ENCODE results near the gene RHNO1.
"Not testable (repeated sequence)": the region's sequence is repeated elsewhere in the genome, so short reads cannot be mapped to it uniquely, and the experiment has no call there.

The RHNO1 gene

DNA sequence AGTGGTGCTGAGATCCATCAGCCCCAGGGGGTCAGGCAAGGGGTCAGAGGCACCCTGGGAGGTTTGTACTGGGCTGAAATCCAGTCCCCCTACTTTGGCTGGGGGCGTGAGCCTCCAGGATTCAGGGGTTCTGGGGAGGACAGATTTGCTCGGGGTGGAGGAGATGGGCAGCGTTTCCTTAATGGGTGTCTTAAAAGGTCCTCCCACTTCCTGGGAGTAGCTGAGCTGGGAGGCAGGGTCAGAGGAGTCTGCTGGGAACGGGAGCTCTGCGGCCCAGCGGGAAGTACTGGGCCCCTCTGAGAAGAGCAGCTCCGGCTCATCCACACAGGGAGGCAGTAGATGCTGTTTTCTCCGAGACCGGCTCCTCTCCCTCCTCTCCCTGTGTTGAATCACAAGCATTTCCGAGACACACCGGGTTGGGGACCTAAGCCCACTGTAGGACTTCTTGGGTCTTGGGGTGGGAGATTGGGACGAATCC is 18.0 kb upstream of the RHNO1 start:
- no peak for DNase-seq

- DNase-seq: no peak
These were observed 16.9 kb upstream of the RHNO1 start for GRCh38 chr12:2860170-2860569.

DNA sequence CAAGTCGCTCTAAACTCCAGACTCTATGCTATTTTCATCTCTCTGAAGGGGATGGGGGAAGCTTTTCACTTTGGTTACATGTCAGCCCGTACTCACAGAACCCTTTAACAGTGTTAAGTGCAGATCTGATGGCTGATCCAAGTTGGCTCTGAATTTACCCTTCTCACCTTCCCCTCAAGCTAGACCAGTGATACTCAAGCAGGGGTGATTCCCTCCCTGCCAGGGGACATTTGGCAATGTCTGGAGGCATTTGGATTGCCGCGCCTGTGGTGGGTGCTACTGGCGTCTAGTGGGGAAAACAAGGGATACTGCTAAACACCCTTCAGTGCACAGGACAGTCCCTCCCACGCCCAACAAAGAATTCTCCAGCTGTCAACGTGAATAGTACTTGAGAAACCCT is 14.1 kb upstream of the RHNO1 start:
- no peak for DNase-seq

DNA sequence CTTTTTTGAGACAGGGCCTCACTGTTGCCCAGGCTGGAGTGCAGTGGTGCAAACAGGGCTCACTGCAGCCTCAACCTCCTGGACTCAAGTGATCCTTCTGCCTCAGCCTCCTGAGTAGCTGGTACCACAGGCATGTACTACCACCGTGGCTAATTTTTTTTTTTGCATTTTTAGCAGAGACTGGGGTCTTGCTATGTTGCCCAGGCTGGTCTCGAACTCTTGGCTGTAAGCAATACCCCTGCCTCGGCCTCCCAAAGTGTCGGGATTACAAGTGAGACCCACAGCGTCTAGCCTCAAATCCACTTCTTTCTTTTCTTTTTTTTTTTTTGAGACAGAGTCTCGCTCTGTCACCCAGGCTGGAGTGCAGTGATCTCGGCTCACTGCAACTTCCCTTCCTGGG is 13.6 kb upstream of the RHNO1 start:
- DNase-seq: not testable (repeated sequence)

GRCh38 chr12:2864198-2864597 is 12.8 kb upstream of the RHNO1 start:
- DNase-seq: no peak

GRCh38 chr12:2868986-2869632 is 7.9 kb upstream of the RHNO1 start:
- DNase-seq: peak; percentile 16

DNA sequence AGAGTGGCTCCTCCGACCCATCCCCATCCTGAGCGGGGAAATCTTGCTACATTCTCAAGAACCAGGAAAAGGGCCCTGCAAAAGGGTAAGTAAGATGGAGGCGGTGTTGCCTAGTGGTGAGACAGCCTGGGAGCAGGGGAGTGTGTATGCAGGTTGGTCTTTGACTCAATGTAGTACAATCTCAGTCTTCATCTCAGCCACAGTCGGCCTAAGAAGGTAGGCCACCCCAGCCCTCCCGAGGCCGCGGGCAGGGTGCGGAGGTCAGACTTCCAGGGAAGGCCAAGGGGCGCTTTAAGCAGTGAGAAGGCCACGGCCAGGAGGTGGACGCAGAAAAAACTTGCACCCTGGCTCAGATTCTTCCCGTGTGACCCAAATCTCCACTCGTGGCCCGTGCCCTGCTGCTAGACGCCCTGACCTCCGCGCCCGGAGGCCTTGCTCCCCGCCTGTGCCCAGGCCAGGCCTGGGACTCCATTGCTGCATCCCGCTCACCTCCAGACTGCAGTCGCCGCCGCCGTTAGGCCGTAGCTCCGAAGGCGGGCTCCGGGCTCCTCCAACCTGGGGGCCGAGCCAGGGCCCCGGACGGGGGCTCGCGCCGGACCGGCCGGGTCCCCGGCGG is 484 bp upstream of the RHNO1 start:
- DNase-seq: no peak

DNA sequence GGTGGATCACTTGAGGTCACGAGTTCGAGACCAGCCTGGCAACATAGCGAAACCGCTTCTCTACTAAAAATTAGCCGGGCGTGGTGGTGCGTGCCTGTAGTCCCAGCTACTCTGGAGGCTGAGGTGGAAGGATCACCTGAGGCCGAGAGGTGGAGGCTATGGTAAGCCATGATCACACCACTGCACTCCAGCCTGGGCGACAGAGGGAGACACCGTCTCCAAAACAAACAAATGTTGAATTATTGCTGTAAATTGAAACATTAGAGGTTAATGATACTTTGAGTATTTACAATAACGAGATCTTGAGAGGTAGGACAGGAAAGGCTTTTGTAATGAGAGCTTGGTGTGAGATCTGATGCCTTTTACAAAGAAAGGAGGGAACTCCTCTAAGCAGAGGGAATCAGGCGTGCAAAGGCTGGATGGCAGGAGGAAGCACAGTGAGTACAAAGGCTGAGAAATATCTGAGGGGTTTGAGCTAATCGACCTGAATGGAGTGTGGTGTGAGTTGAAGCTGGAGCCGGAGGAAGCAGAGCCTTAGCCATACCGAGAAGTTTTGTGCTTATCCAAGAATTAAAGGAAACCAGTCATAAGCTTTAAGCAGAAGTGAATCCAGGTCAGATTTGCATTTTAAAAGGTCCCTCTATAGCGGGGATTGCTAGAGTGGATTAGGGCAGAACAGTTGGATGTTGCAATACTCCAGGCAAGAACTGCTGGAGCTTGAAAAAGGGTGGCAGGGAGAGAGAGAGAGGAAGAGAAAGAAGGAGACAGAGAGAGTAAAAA is 1.1 kb downstream of the RHNO1 start:
- DNase-seq: peak; percentile 36

- DNase-seq: no peak
These were observed 2.8 kb downstream of the RHNO1 start for GRCh38 chr12:2879853-2880252.

DNA sequence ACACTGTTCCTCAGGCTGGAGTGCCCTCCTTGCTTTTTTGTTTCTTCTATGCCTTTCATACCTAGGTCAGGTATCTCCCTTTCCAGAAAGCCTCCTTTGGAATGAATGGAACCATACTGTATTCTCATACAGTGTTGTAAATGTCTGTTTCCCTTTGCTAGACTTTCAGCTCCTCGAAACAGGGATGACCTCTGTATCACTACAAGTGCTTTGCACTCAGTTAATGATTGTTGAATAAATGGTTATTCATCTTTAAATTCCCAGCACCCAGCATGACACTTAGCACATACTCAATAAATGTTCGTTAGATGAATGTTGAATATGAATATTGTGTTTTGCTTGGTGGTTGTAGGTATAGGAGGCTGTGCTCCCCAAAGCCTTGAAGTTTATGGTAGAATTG is 7.8 kb downstream of the RHNO1 start:
- no peak for DNase-seq

GRCh38 chr12:2886768-2887450 is 9.9 kb downstream of the RHNO1 start:
- no peak for DNase-seq

DNA sequence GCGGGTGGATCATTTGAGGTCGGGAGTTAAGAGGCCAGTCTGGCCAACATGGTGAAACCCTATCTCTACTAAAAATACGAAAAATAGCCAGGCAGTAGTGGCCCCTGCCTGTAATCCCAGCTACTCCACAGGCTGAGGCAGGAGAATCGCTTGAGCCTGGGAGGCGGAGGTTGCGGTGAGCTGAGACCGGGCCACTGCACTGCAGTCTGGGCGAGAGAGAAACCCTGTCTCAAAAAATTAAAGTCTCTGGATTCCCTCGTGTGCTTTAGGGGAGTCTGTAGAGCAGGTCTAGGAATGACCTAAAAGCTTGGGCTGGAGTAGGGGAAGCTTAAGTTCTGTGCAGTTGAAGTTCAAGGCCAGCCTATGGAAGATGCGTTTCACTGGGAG is 13.0 kb downstream of the RHNO1 start:
- no peak for DNase-seq

DNA sequence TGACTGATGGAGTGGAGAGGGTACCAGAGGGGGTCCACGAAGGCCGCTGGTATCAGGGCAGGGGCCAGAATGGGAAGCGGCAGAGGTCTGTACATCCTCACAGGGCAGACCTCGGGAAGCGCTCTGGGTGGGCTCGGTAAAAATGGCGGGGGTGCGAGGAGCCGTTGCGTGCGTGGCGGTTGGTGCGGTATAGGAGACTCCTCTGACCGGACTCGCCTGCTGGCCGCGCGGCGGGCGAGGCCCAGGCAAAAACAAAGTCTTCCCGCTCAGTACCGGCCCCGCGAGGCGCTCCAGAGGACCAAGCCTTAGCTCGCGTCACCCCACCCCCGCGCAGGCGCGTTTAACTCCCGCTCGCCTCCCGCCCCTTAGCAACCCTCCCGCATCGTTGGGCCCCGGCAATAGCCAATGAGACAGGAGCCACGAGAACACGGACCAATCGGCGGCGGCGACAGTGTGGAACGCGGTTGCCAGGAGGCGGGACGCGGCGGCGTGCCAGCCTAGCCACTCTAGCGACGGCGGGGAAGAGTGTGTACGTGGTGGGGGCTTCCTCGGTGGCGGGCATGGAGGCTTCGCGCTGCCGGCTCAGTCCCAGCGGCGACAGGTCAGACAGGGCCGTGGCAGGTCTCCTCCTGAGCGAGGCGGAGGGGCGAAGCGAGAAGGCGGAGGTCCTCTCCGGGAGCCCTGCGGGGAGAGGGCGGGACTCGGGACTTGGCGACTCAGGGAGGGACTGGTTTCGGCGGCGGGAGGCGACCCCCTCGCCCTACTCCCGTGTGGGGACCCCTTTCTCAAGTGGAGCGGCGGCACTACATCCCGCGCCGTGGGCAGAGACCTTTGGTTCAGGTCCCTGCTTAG is 13.6 kb downstream of the RHNO1 start, which contains the start of gene TULP3:
Gene TULP3, plus strand, starts transcription at position 504 of the 852 bp plus-strand sequence. Its CDS starts 57 bp downstream, at position 561.
- peak; percentile 98 for DNase-seq

GRCh38 chr12:2891240-2892053 is 14.4 kb downstream of the RHNO1 start:
- DNase-seq: peak; percentile 64

GRCh38 chr12:2892246-2892645 is 15.2 kb downstream of the RHNO1 start:
- DNase-seq: peak; percentile 71

DNA sequence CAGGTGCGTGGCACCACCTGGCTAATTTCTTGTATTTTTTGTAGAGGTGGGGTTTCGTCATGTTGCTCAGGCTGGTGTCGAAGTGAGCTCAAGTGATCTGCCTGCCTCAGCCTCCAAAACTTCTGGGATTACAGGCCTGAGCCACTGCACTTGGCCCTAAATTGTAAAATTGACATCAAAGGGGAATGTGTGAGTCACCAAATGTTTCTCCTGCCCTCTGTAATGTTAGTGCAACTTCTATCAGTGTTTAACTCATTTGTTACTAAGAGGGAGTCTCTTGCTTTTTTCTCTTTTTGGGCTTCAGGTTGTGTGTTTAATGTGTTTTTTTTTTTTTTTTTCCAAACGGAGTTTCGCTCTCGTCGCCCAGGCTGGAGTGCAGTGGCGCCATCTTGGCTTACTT is 16.0 kb downstream of the RHNO1 start:
- peak; percentile 89 for DNase-seq

DNA sequence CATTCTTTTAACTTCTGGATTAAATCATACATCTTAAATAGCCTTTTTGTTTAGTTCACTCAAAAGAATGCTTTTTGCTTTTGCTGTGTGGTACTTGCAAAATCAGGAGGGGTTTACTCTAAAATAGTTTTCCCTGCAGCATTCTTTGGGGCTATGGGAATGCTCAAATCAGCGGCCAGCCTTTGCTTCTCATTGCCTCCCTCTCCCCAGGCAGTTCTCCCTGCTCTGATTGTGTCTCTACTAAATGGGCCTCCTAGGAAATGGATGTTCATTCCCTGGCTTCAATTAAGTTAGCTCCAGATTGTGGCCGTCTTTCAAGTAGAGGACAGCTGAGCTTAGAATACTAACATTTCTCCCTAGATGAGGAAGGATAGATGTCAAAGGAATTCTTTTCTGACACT is 18.0 kb downstream of the RHNO1 start:
- DNase-seq: peak; percentile 64

GRCh38 chr12:2895511-2895910 is 18.5 kb downstream of the RHNO1 start:
- DNase-seq: peak; percentile 7

DNA sequence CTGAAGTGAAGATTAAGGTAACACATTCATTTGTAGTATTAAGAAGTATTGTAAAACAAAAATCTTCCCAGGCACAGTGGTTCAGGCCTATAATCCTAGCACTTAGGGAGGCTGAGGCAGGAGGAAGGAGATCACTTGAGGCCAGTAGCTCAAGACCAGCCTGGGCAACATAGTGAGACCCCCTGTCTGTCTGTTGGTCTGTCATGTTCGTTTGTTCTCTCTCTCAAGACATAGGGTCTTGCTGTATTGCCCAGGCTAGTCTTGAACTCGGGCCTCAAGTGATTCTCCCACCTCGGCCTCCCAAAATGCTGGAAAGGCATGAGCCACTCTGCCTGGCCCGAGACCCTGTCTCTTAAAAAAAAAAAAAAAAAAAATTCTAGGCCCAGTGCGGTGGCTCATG is 20.4 kb downstream of the RHNO1 start:
- no peak for DNase-seq

GRCh38 chr12:2900642-2901041 is 23.6 kb downstream of the RHNO1 start:
- DNase-seq: no peak

- no peak for DNase-seq
These were observed 25.4 kb downstream of the RHNO1 start for GRCh38 chr12:2902272-2902880.

Measured in fibroblast of skin of abdomen (primary cell).